HepG2 (cell line): Measurements from ENCODE around the gene PPFIA3. TPM values are rescaled to one million over a fixed set of nuclear protein-coding genes. Genes with fewer than 3 reads are reported as not detected.

Experiments
- BHLHE40 ChIP-seq: IDR thresholded peaks from 2 replicates; pipeline ENCODE4 v1.6.1; 2011; ENCODE audit warnings: low read length, improper control_type of control experiment
- CENPT ChIP-seq: sonication (generic); formaldehyde crosslinking; IDR thresholded peaks from 2 replicates; pipeline ENCODE4 v1.8.0; 2022; ENCODE audit warnings: low read depth, mild to moderate bottlenecking, moderate library complexity, missing genetic modification reagents
- LRRFIP1 ChIP-seq: sonication (generic); formaldehyde crosslinking; conservative IDR thresholded peaks from 2 replicates; pipeline ENCODE4 v1.4.0; 2020; ENCODE audit warnings: missing genetic modification reagents
- MATR3 ChIP-seq: sonication (generic); formaldehyde crosslinking; IDR thresholded peaks from 2 replicates; pipeline ENCODE4 v1.4.0; 2020; ENCODE audit warnings: missing genetic modification reagents
- SIX4 ChIP-seq: sonication (generic); formaldehyde crosslinking; IDR thresholded peaks from 2 replicates; pipeline ENCODE4 v1.4.0; 2020; ENCODE audit warnings: missing genetic modification reagents
- TBP ChIP-seq: sonication (generic); formaldehyde crosslinking; IDR thresholded peaks from 2 replicates; pipeline ENCODE4 v1.5.0; 2020; ENCODE audit warnings: missing genetic modification reagents
- TFAP4 ChIP-seq: sonication (generic); IDR thresholded peaks from 2 replicates; pipeline ENCODE4 v1.6.1; 2016; ENCODE audit warnings: low read depth, borderline replicate concordance
- ZMYM2 ChIP-seq: sonication (generic); formaldehyde crosslinking; IDR thresholded peaks from 2 replicates; pipeline ENCODE4 v1.8.0; 2022; ENCODE audit warnings: mild to moderate bottlenecking, missing genetic modification reagents
- ZNF503 ChIP-seq: sonication (generic); formaldehyde crosslinking; IDR thresholded peaks from 2 replicates; pipeline ENCODE4 v1.4.0; 2020; ENCODE audit warnings: missing genetic modification reagents
- ZSCAN21 ChIP-seq: sonication (generic); formaldehyde crosslinking; IDR thresholded peaks from 2 replicates; pipeline ENCODE4 v1.8.0; 2022; ENCODE audit warnings: mild to moderate bottlenecking, missing genetic modification reagents, moderate library complexity, borderline replicate concordance
- polyA plus RNA-seq, 8 experiments: library from polyadenylated mRNA; depleted of rRNA in 3 of 8; stranded (reverse) in 7 of 8; unstranded in 1 of 8; fragments of >200 nt; fragmentation: Illumina TruSeq in 4 of 8; extraction: Trizol in 4 of 8; gene quantifications; 2 replicates each; pipeline versions ENCODE4 v1.2.1 to v1.2.3, GENCODE V29; 2011 to 2016; ENCODE audit warnings: low read depth in 4 of 8, missing spikeins in 1 of 8, mixed read lengths in 1 of 8; ENCODE audit not compliant: insufficient read depth in 1 of 8
- total RNA-seq, 5 experiments: library from RNA; depleted of rRNA; stranded (reverse); fragments of >200 nt; fragmentation: Illumina TruSeq; extraction: Trizol; gene quantifications; 2 replicates each; pipeline ENCODE4 v1.2.3, GENCODE V29; 2016; ENCODE audit warnings: low read depth in 1 of 5

Gene PPFIA3
- total and polyA plus RNA-seq, 2 of the 13 experiments (the other 11 are each of a cell fraction or from before 2014, with no cell fraction given), result 6.7 to 8.6 TPM

- TF ChIP-seq ZNF503, result no peak
- TF ChIP-seq TBP (CRISPR knock-in tag), result no peak
- TF ChIP-seq LRRFIP1, result no peak
- TF ChIP-seq BHLHE40, result no peak
- TF ChIP-seq SIX4 (CRISPR knock-in tag), result no peak
- TF ChIP-seq TFAP4, result no peak
- TF ChIP-seq MATR3, result no peak
- TF ChIP-seq ZMYM2 (CRISPR knock-in tag), result no peak
- no peak for TF ChIP-seq ZSCAN21
- no peak for TF ChIP-seq CENPT (CRISPR knock-in tag)
These were observed 74.6 kb downstream of the PPFIA3 start (continued) for GRCh38 chr19:49193822-49194394.
